ENCODE measurements around the gene RARS2.

DNA sequence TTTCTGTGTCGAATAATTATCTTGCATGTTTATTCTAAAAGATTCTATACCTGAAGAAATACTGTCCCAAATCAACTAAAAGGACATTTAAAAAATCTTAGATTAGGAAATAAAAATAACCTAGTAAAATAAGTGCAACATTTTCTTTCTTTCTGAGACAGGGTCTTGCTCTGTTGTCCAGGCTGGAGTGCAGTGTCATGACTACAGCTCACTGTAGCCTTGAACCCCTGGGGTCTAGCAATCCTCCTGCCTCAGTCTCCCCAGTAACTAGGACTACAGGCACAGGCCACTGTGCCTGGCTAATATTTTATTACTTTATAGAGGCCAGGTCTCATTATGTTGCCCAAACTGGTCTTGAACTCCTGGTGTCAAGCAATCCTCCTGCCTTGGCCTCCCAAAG is 48.7 kb downstream of the RARS2 start:
- TF ChIP-seq, protein P1, sequence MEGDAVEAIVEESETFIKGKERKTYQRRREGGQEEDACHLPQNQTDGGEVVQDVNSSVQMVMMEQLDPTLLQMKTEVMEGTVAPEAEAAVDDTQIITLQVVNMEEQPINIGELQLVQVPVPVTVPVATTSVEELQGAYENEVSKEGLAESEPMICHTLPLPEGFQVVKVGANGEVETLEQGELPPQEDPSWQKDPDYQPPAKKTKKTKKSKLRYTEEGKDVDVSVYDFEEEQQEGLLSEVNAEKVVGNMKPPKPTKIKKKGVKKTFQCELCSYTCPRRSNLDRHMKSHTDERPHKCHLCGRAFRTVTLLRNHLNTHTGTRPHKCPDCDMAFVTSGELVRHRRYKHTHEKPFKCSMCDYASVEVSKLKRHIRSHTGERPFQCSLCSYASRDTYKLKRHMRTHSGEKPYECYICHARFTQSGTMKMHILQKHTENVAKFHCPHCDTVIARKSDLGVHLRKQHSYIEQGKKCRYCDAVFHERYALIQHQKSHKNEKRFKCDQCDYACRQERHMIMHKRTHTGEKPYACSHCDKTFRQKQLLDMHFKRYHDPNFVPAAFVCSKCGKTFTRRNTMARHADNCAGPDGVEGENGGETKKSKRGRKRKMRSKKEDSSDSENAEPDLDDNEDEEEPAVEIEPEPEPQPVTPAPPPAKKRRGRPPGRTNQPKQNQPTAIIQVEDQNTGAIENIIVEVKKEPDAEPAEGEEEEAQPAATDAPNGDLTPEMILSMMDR (IDR thresholded peaks at IDR 0.05) = no peak
- no peak for TF ChIP-seq POLR2A (IDR thresholded peaks at IDR 0.05)

Data from thyroid gland (tissue), 4 donors.